Measurements from ENCODE around the gene CLNK. TPM values are rescaled to one million over a fixed set of nuclear protein-coding genes. Genes with fewer than 3 reads are reported as not detected.
A peak's percentile ranks its signal among the peaks of the same experiment; 100 is the strongest.

Gene CLNK
- total and polyA plus RNA-seq, 12 donors: 0.15 to 0.62 TPM; not detected in 10

DNA sequence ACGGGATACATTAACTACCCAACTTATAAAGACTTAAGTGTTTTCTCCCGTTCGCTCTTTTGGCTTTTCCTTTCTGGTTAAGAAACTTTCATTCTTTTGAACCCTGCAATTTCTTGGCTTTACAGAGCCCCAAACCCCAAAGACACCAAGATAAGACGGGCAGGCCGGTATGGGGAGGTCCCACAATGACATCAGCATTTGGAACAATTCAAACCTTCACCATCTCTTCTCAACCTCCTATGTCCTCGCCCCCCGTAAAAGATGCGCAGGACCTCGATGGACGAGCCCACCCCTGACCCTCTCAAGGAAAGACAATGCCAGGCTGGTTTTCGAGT lies 228.3 kb downstream of the CLNK start:
- TF ChIP-seq CTCF (IDR thresholded peaks at IDR 0.05): no peak
- Histone ChIP-seq H3K27ac (peak overlapping the region in 7 of 10 donors; percentile 47 to 81 (median 64)), H3K27me3 (peaks cover under 1 to 38% (median 13%) of the 10 kb centered on the region in 7 donors), H3K9me3 (peaks cover 0 to 5% (median 0%) of the 10 kb centered on the region in 11 donors), H3K36me3 (peaks cover 0 to 43% (median 19%) of the 10 kb centered on the region in 9 donors), H3K4me1 (peaks cover 0 to 26% (median 13%) of the 10 kb centered on the region in 9 donors), H3K4me3 (peak overlapping the region; percentile 48 to 70 (median 64))
- intact Hi-C loops (cut with DNase I): loop anchor here in 1 of 10 donors (10.0 kb wide), 1 partner anchor 89 kb away; no protein-coding TSS in a partner anchor
- ATAC-seq (no peak), DNase-seq (no peak)
- WGBS, 2 donors: 39 to 45% methylated on average over 11 of the region's 11 CpGs

GRCh38 chr4:10455133-10455532 lies 229.4 kb downstream of the CLNK start:
- intact Hi-C loops (cut with DNase I): loop anchor here in 1 of 10 donors (10.0 kb wide), 1 partner anchor 90 kb away; no protein-coding TSS in a partner anchor
- peaks cover 0 to 27% (median 2%) of the 10 kb centered on the region in 7 donors for H3K27me3 ChIP-seq
- 95 to 97% methylated on average over 2 of the region's 2 CpGs for WGBS, 2 donors

DNA sequence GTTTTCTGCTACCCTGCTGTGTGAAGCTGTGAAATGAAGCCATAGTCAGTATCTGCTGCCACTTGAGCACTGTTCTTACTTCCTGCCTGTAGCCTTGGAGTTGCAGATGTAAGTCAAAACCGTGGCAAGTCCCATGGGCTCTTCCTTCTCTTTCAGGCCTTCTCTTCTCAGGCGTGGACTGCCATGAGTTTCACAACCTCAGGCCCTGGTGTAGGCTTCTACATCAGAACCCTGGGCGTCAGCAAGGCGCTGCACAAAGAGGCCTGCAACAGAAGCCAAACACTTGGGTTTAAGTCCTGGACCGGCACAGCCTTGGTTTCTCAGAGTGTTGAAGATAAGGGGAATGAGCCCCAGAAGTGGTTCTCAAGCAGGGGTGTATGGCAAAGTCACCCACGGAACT lies 229.8 kb downstream of the CLNK start:
- TF ChIP-seq CTCF (IDR thresholded peaks at IDR 0.05): no peak
- H3K36me3 ChIP-seq: peaks cover 0 to 58% (median 19%) of the 10 kb centered on the region in 9 donors
- H3K4me1 ChIP-seq: peaks cover 0 to 21% (median 11%) of the 10 kb centered on the region in 9 donors
- no peak for DNase-seq
- intact Hi-C loops (cut with DNase I): loop anchor here in 1 of 10 donors (10.0 kb wide), 1 partner anchor 90 kb away; no protein-coding TSS in a partner anchor
- H3K9me3 ChIP-seq: peaks cover 0 to 14% (median 0%) of the 10 kb centered on the region in 11 donors
- H3K27me3 ChIP-seq: peaks cover 0 to 23% (median 0%) of the 10 kb centered on the region in 7 donors
- H3K27ac ChIP-seq: no peak overlapping the region
- H3K4me3 ChIP-seq: no peak overlapping the region
- no peak for ATAC-seq
- WGBS, 2 donors: 84 to 85% methylated on average over 6 of the region's 6 CpGs

More at GRCh38 chr4:10455133-10455532, 229.4 kb downstream of the CLNK start:
- H3K9me3 ChIP-seq: peaks cover 0 to 14% (median 0%) of the 10 kb centered on the region in 11 donors
- H3K36me3 ChIP-seq: peaks cover 0 to 54% (median 19%) of the 10 kb centered on the region in 9 donors
- ATAC-seq (no peak), DNase-seq (no peak)
- no peak for TF ChIP-seq CTCF (IDR thresholded peaks at IDR 0.05)
- H3K4me3 ChIP-seq: no peak overlapping the region
- peaks cover 0 to 21% (median 11%) of the 10 kb centered on the region in 9 donors for H3K4me1 ChIP-seq
- no peak overlapping the region for H3K27ac ChIP-seq

- H3K9me3 ChIP-seq: peaks cover 0 to 17% (median 0%) of the 10 kb centered on the region in 11 donors
- DNase-seq (no peak), ATAC-seq (no peak)
- peaks cover 0 to 18% (median 0%) of the 10 kb centered on the region in 7 donors for H3K27me3 ChIP-seq
- intact Hi-C loops (cut with DNase I): loop anchor here in 1 of 10 donors (10.0 kb wide), 1 partner anchor 91 kb away; no protein-coding TSS in a partner anchor
- no peak overlapping the region for H3K4me3 ChIP-seq
- H3K36me3 ChIP-seq: peaks cover 0 to 64% (median 19%) of the 10 kb centered on the region in 9 donors
- H3K27ac ChIP-seq: no peak overlapping the region
- 97 to 100% methylated on average over 1 of the region's 1 CpG for WGBS, 2 donors
- no peak for TF ChIP-seq CTCF (IDR thresholded peaks at IDR 0.05)
- H3K4me1 ChIP-seq: peaks cover 0 to 21% (median 12%) of the 10 kb centered on the region in 9 donors
These were observed 230.4 kb downstream of the CLNK start for GRCh38 chr4:10454121-10454520.
